PFSK-1 (cell line): ENCODE data around the gene MUC21.

ENCODE experiments used
- POLR2AphosphoS5 ChIP-seq: IDR thresholded peaks from 2 replicates; pipeline ENCODE4 v1.6.1; 2012; ENCODE audit warnings: low read depth, mild to moderate bottlenecking, control low read depth, low read length, moderate library complexity
- TAF1 ChIP-seq: IDR thresholded peaks from 2 replicates; pipeline ENCODE4 v1.6.1; 2012; ENCODE audit warnings: low read length, control low read depth, borderline replicate concordance; ENCODE audit not compliant: insufficient read depth
- TF ChIP-seq, protein P1 (sequence below), 2 experiments: IDR thresholded peaks; 2 replicates each; pipeline versions ENCODE4 v1.6.1 to v1.8.0; 2011 to 2012; ENCODE audit warnings: low read depth in 2 of 2, low read length in 2 of 2, control low read depth in 1 of 2, inconsistent platforms in 1 of 2, mild to moderate bottlenecking in 1 of 2, moderate library complexity in 1 of 2; ENCODE audit not compliant: insufficient read depth in 1 of 2

DNA sequence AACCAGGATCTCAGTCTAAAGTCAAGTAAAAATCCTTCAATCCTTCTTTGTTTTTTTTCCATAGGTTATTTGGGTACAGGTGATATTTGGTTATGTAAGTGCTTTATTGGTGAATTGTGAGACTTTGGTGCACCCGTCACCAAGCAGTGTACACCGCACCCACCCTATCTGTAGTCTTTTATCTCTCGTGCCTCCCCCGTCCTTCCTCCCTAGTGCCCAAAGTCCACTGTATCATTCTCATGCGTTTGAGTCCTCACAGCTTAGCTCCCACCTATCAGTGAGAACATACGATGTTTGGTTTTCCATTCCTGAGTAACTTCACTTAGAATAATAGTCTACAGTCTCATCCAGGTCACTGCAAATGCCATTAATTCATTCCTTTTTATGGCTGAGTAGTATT lies 27.6 kb downstream of the MUC21 start:
- TF ChIP-seq, protein P1, sequence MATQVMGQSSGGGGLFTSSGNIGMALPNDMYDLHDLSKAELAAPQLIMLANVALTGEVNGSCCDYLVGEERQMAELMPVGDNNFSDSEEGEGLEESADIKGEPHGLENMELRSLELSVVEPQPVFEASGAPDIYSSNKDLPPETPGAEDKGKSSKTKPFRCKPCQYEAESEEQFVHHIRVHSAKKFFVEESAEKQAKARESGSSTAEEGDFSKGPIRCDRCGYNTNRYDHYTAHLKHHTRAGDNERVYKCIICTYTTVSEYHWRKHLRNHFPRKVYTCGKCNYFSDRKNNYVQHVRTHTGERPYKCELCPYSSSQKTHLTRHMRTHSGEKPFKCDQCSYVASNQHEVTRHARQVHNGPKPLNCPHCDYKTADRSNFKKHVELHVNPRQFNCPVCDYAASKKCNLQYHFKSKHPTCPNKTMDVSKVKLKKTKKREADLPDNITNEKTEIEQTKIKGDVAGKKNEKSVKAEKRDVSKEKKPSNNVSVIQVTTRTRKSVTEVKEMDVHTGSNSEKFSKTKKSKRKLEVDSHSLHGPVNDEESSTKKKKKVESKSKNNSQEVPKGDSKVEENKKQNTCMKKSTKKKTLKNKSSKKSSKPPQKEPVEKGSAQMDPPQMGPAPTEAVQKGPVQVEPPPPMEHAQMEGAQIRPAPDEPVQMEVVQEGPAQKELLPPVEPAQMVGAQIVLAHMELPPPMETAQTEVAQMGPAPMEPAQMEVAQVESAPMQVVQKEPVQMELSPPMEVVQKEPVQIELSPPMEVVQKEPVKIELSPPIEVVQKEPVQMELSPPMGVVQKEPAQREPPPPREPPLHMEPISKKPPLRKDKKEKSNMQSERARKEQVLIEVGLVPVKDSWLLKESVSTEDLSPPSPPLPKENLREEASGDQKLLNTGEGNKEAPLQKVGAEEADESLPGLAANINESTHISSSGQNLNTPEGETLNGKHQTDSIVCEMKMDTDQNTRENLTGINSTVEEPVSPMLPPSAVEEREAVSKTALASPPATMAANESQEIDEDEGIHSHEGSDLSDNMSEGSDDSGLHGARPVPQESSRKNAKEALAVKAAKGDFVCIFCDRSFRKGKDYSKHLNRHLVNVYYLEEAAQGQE (IDR thresholded peaks at IDR 0.05; ENCODE audit: insufficient read depth in 1 of 2, low read depth in 2 of 2, low read length in 2 of 2): no peak
- TF ChIP-seq POLR2AphosphoS5 (no peak), TAF1 (no peak)
